Stomach smooth muscle (tissue), 2 donors: ENCODE data around the gene COX8C.
"Not testable (repeated sequence)": the region's sequence is repeated elsewhere in the genome, so short reads cannot be mapped to it uniquely, and the experiment has no call there.

Experiments used
- H3K27ac ChIP-seq: one replicate; pipeline ENCODE4 v1.7.0; 2013; ENCODE audit warnings: mild to moderate bottlenecking, low read length, inconsistent platforms
- H3K27me3 ChIP-seq, 2 donors: one replicate each; pipeline ENCODE4 v1.7.0; 2013; ENCODE audit warnings: low read length in 2 of 2; ENCODE audit not compliant: insufficient read depth in 2 of 2, control insufficient read depth in 1 of 2
- H3K36me3 ChIP-seq, 2 donors: one replicate each; pipeline ENCODE4 v1.7.0; 2013; ENCODE audit warnings: low read length in 2 of 2; ENCODE audit not compliant: control insufficient read depth in 2 of 2, insufficient read depth in 2 of 2
- H3K4me1 ChIP-seq: one replicate; pipeline ENCODE4 v1.7.0; 2013; ENCODE audit warnings: low read length; ENCODE audit not compliant: control insufficient read depth, insufficient read depth
- H3K4me3 ChIP-seq, 2 donors: one replicate each; pipeline ENCODE4 v1.7.0; 2013; ENCODE audit warnings: low read length in 2 of 2
- H3K9ac ChIP-seq, 2 donors: one replicate each; pipeline ENCODE4 v1.7.0; 2013; ENCODE audit warnings: low read length in 2 of 2, mild to moderate bottlenecking in 1 of 2
- H3K9me3 ChIP-seq, 2 donors: one replicate each; pipeline ENCODE4 v1.7.0; 2013; ENCODE audit warnings: low read length in 2 of 2; ENCODE audit not compliant: control insufficient read depth in 2 of 2
- donor health status: healthy.
- donor health status: Pancreatic carcinoma.

The COX8C gene

GRCh38 chr14:93379831-93380230 is 32.8 kb downstream of the COX8C start:
- Histone ChIP-seq H3K27ac (no peak overlapping the region), H3K9ac (no peak overlapping the region), H3K4me3 (no peak overlapping the region), H3K9me3 (no peaks in the 10 kb centered on the region), H3K27me3 (no peaks in the 10 kb centered on the region), H3K36me3 (no peaks in the 10 kb centered on the region), H3K4me1 (no peaks in the 10 kb centered on the region)

GRCh38 chr14:93381644-93382043 is 34.7 kb downstream of the COX8C start:
- Histone ChIP-seq H3K9me3 (no peaks in the 10 kb centered on the region), H3K27me3 (no peaks in the 10 kb centered on the region), H3K4me1 (no peaks in the 10 kb centered on the region), H3K9ac (no peak overlapping the region), H3K4me3 (no peak overlapping the region), H3K36me3 (no peaks in the 10 kb centered on the region), H3K27ac (no peak overlapping the region)

GRCh38 chr14:93384256-93384655 is 37.3 kb downstream of the COX8C start:
- not testable (repeated sequence) for H3K27ac ChIP-seq, H3K36me3 ChIP-seq, H3K9ac ChIP-seq, H3K4me1 ChIP-seq, H3K27me3 ChIP-seq, H3K9me3 ChIP-seq, H3K4me3 ChIP-seq

GRCh38 chr14:93395231-93395630 is 48.2 kb downstream of the COX8C start:
- Histone ChIP-seq H3K9ac (no peak overlapping the region), H3K27me3 (no peaks in the 10 kb centered on the region), H3K36me3 (no peaks in the 10 kb centered on the region), H3K27ac (no peak overlapping the region), H3K4me3 (no peak overlapping the region), H3K4me1 (no peaks in the 10 kb centered on the region), H3K9me3 (peaks cover 2% of the 10 kb centered on the region in 2 donors)

- no peaks in the 10 kb centered on the region for H3K4me1 ChIP-seq
- H3K9me3 ChIP-seq = peaks cover 2% of the 10 kb centered on the region in 2 donors
- H3K9ac ChIP-seq = no peak overlapping the region
- no peak overlapping the region for H3K4me3 ChIP-seq
- H3K36me3 ChIP-seq = no peaks in the 10 kb centered on the region
- H3K27me3 ChIP-seq = no peaks in the 10 kb centered on the region
- H3K27ac ChIP-seq = no peak overlapping the region
These were observed 49.5 kb downstream of the COX8C start for GRCh38 chr14:93396456-93396855.
